GM06990 (cell line): ENCODE measurements around the gene ARAF.

Source experiments
- DNase-seq: peaks from one replicate; pipeline ENCODE4 v3.0.0-alpha.2; 2011; ENCODE audit not compliant: insufficient read length; ENCODE audit errors: extremely low read depth
- H3K27me3 ChIP-seq: replicated peaks from 2 replicates; pipeline ENCODE4 v1.6.0; 2011; ENCODE audit warnings: low read length; ENCODE audit not compliant: control insufficient read depth, insufficient read depth
- H3K36me3 ChIP-seq: 2 replicates; pipeline ENCODE4 v1.5.1; 2011; ENCODE audit warnings: low read length; ENCODE audit not compliant: control insufficient read depth, insufficient read depth
- H3K4me3 ChIP-seq: replicated peaks from 2 replicates; pipeline ENCODE4 v1.5.1; 2011; ENCODE audit warnings: low read depth, mild to moderate bottlenecking, control low read depth, low read length
- TF ChIP-seq, protein P1 (sequence below): IDR thresholded peaks from 2 replicates; pipeline ENCODE4 v1.5.1; 2011; ENCODE audit warnings: low read length, control low read depth, mild to moderate bottlenecking, inconsistent platforms; ENCODE audit not compliant: insufficient read depth, poor library complexity, severe bottlenecking

The ARAF gene

DNA sequence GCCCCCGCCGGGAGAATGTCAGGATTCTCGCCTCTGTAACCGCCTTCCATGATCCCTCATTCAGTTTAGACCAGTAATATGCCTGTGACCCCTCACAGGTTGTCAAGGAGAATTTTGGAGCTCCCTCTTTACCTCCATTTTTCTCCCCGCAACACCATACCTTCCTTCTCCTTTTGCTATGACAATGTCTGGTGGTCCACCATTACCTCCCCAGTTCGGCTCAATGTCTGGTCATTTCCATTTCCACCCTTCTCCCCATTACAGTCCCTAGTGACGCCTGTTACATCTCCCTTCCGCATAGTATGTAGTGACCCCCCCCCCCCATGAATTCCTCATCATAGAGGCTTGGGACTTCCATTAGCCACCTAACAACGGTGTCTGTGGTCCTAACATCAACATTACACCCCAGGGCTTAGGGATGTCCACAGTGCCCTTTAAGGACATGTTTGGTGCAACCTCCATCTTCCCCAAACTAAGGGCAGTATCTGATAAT is 700 bp downstream of the ARAF start:
- TF ChIP-seq, protein P1, sequence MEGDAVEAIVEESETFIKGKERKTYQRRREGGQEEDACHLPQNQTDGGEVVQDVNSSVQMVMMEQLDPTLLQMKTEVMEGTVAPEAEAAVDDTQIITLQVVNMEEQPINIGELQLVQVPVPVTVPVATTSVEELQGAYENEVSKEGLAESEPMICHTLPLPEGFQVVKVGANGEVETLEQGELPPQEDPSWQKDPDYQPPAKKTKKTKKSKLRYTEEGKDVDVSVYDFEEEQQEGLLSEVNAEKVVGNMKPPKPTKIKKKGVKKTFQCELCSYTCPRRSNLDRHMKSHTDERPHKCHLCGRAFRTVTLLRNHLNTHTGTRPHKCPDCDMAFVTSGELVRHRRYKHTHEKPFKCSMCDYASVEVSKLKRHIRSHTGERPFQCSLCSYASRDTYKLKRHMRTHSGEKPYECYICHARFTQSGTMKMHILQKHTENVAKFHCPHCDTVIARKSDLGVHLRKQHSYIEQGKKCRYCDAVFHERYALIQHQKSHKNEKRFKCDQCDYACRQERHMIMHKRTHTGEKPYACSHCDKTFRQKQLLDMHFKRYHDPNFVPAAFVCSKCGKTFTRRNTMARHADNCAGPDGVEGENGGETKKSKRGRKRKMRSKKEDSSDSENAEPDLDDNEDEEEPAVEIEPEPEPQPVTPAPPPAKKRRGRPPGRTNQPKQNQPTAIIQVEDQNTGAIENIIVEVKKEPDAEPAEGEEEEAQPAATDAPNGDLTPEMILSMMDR: no peak
- no peaks in the 10 kb centered on the region for H3K27me3 ChIP-seq
- DNase-seq: no peak
- H3K4me3 ChIP-seq: peak overlapping the region; percentile 68
- H3K36me3 ChIP-seq: peaks cover 5% of the 10 kb centered on the region

GRCh38 chrX:47562615-47563243 is 1.7 kb downstream of the ARAF start:
- TF ChIP-seq, protein P1: peak; percentile 20
- Histone ChIP-seq H3K36me3 (peaks cover 5% of the 10 kb centered on the region), H3K4me3 (no peak overlapping the region), H3K27me3 (no peaks in the 10 kb centered on the region)
- no peak for DNase-seq

DNA sequence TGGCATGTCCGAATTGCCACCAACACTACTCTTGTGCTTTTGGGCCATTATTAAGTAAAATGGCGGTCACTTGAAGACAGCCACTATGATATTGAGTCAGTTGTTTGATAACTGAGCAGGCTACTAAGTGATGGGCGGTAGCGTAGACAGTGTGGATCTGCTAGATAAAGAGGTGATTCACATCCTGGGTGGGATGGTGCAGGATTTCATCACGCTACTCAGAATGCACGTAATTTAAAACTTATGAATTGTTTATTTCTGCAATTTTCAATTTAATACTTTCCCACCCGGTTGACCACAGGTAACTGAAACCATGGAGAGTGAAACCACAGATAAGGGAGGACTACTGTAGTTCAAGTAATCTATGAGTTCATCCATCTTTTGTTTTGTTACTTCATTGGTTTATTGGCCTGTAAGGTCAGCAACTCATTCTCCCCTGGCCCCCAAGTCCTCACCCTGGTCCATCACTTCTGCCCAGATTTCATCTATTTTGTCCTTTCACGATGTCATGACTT is 2.9 kb downstream of the ARAF start:
- no peak for DNase-seq
- TF ChIP-seq, protein P1: no peak
- H3K27me3 ChIP-seq: no peaks in the 10 kb centered on the region
- peaks cover 6% of the 10 kb centered on the region for H3K36me3 ChIP-seq
- no peak overlapping the region for H3K4me3 ChIP-seq

- DNase-seq: no peak
- no peak overlapping the region for H3K4me3 ChIP-seq
- H3K36me3 ChIP-seq: peaks cover 8% of the 10 kb centered on the region
- TF ChIP-seq, protein P1: peak; percentile 21
- H3K27me3 ChIP-seq: no peaks in the 10 kb centered on the region
These were observed 3.6 kb downstream of the ARAF start for GRCh38 chrX:47564438-47565085.

GRCh38 chrX:47566841-47567240 is 5.8 kb downstream of the ARAF start:
- Histone ChIP-seq H3K36me3 (peaks cover 9% of the 10 kb centered on the region), H3K4me3 (no peak overlapping the region), H3K27me3 (no peaks in the 10 kb centered on the region)
- TF ChIP-seq, protein P1: no peak
- DNase-seq: no peak
